COLO668 (cell line): Measurements from ENCODE around the gene STEAP1B.

Experiments
- DNase-seq: peaks from one replicate; lab custom pipeline; 2025; ENCODE audit not compliant: unreplicated experiment; lab: John Stamatoyannopoulos, UW

The STEAP1B gene

DNA sequence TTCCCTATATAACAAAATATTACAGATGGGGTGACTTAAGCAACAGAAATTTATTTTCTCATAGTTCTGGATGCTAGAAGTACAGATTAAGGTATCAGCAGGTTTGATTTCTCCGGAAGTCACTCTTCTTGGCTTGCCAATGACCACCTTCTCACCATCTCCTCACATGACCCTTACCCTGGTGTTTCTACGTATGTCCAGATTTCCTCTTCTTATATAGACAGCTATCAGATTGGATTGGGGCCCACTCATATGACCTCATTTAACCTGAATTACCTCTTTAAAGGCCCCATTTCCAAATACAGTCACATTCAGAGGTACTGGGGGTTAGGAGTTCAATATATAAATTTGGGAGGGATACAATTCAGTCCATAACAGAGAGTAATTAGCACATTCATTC lies 126.1 kb downstream of the STEAP1B start:
- no peak for DNase-seq

DNA sequence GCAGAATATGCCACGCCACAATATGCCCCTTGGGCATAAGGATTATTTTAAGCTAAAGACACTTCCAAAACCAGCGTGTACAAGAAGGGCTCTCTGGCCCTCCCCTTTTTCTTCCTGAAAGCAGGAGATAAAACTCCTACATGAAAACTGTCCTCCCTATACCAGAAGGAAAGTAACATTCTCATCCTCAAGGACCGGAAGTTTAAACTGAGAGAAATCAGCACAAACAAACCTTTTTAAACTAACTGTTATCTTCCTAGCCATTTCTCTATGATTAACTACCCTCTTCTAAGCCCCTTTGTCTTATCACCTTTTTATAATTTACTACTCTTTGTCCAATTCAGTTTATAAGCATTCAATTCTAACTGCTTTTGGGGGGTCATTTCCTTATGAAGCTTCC lies 126.6 kb downstream of the STEAP1B start:
- no peak for DNase-seq

DNA sequence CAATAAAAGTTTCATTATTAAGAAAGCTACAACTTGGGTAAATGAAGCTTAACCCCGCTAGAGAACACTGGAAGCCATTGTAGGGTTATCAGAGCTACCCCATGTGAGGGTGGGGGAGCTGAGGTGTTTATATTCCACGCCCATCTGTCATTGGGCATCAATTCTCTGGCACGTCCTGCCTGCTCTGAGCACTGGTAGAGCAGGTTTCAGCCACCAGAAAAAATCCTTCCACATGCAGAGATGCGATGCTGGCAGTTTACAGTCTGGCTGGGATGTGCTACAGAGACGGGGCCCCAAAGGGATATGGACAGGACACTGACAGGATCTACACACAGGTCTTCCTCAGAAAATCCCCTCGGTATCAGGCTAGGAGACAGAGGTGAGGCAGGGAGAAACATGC lies 127.1 kb downstream of the STEAP1B start:
- no peak for DNase-seq

DNA sequence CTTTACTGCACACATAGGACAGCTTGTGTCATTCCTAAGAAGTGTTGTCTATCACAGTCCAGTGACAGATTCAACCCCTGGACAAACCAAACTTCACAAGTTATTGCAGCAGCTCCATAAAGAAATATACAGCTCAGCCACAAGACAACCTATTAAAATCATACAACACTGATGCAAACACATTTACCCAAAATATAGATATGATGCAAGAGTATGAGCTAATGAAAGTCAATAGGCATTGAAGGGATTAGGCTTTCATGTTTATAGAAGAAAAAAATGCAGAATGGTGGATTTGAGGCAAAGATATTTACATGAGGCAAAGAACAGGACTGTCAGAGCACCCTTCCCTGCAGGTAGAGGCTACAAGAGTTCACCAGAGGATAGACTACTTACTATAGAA lies 128.1 kb downstream of the STEAP1B start:
- DNase-seq, result no peak
